GM12801 (cell line): ENCODE data around the gene RAI1.

Experiments
- TF ChIP-seq, protein P1 (sequence below): IDR thresholded peaks from one replicate; pipeline ENCODE4 v1.5.1; 2011; ENCODE audit warnings: control low read depth; ENCODE audit not compliant: insufficient read length; ENCODE audit errors: extremely low read depth

RAI1 gene

DNA sequence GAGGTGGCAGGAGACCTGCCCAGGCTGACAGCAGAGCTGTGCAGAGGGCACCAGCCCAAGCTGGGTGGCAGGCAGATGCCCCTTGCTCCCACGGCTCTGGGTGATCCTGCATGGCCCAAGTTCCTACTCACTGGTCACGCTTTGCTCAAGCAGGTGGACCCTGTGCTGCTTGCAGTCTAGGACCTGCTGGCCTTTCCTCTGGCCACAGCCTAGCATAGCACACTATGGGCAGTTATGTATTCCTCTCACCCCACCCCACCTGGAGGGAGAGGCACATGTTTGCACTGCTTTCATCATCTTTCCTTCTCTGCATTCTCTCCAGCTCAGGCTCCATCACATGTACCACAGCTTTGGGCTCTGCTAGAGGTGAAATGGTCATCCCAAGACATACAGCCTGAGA, 175.1 kb downstream of the RAI1 start:
- TF ChIP-seq, protein P1, sequence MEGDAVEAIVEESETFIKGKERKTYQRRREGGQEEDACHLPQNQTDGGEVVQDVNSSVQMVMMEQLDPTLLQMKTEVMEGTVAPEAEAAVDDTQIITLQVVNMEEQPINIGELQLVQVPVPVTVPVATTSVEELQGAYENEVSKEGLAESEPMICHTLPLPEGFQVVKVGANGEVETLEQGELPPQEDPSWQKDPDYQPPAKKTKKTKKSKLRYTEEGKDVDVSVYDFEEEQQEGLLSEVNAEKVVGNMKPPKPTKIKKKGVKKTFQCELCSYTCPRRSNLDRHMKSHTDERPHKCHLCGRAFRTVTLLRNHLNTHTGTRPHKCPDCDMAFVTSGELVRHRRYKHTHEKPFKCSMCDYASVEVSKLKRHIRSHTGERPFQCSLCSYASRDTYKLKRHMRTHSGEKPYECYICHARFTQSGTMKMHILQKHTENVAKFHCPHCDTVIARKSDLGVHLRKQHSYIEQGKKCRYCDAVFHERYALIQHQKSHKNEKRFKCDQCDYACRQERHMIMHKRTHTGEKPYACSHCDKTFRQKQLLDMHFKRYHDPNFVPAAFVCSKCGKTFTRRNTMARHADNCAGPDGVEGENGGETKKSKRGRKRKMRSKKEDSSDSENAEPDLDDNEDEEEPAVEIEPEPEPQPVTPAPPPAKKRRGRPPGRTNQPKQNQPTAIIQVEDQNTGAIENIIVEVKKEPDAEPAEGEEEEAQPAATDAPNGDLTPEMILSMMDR, result no peak

DNA sequence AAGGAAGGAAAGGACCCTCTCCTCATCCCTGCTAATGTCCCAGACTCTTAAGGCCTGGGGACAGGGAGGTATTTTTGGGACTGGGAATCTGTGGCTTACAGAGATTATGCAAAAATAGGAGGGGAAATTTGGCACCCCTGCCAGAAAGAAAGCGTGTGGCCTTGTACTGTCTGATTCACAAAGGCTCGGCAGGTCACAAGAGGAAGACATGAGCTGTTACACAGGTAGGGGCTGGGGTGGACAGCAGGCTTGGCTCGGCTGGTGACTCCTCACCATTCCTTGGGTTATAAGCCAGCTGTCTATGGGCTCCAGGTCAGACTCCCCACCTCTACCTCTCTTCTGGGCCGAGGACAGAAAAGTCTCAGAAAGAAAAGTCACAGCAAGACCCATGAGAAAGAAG, 176.2 kb downstream of the RAI1 start:
- TF ChIP-seq, protein P1, result no peak

DNA sequence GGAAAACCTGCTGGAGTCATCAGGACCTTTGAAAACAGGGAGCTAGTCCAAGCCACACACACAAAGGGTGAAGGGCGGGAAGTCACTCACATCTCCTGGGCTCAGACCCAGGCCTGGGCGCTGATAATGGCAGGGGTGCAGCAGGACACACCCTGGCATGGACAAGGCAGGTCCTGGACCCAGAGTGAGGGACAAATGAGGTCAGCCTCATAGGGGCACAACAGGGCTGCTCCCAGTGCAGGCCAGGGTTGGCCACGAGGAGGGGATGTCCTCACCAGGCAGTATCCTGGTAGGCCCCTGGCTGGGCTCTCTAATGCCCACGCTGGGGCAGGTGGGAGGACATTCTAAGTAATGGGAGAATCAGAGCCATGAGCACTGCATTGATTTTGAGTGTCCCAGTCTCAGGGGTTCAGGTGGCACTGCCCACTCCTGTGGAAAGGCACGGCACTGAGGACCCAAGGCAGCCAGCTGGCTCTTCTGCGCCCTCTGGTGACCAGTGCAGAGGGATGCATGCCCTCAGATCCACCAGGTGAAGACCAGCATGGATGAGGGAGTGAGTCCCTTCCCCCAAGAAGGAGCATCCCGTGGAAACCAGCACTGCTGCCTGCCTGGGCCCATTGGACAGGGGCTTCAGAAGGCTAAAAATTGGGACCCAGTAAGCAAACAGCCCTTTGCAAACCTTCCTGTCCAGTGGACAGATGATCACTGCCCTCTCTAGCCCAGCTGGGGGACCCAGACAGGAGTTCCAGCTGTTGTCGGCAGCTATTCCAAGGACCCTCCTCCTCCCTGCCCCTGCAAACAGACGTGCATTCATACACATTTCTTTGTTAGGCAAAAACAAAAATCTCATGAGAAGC, 178.9 kb downstream of the RAI1 start:
- TF ChIP-seq, protein P1, result peak; percentile 93

DNA sequence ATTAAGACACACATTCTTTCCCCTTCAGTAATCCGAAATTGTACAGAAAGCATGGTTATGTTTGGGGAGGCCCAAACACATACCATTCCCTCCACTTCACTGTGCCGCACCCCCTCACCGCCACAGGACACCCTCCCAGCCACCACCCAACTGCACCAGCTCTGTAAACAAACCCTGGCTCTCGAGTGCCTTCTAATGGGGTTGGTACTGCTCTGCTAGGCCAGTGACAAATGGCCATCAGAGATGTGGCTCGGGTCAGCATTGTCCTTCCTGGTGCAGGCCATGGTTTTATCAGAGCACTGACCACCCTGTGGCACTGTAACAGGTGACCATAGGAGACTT, 179.5 kb downstream of the RAI1 start:
- TF ChIP-seq, protein P1, result no peak
